ENCODE data around the gene MROH8. TPM values are rescaled to one million over a fixed set of nuclear protein-coding genes. Genes with fewer than 3 reads are reported as not detected.
A peak's percentile ranks its signal among the peaks of the same experiment; 100 is the strongest.

The MROH8 gene
- total RNA-seq, 1 donor from 2014 or later, result under 0.01 TPM

- DNase-seq (ENCODE audit: low read depth) (no peak), FAIRE-seq (no peak)
- TF ChIP-seq CTCF (IDR thresholded peaks at IDR 0.05; ENCODE audit: insufficient read depth, low read length, severe bottlenecking), result no peak
- H3K4me3 ChIP-seq (ENCODE audit: low read depth, low read length), result no peak overlapping the region
- H3K27me3 ChIP-seq (ENCODE audit: control insufficient read depth, insufficient read depth, low read length), result no peaks in the 10 kb centered on the region
- peaks cover 18% of the 10 kb centered on the region for H3K36me3 ChIP-seq (ENCODE audit: control insufficient read depth, insufficient read depth, low read length)
These were observed 11.2 kb upstream of the MROH8 start for GRCh38 chr20:37190354-37191112.

GRCh38 chr20:37189416-37190016 is 10.2 kb upstream of the MROH8 start:
- no peak for TF ChIP-seq CTCF (IDR thresholded peaks at IDR 0.05; ENCODE audit: insufficient read depth, low read length, severe bottlenecking)
- Histone ChIP-seq H3K27me3 (ENCODE audit: control insufficient read depth, insufficient read depth, low read length) (no peaks in the 10 kb centered on the region), H3K4me3 (ENCODE audit: low read depth, low read length) (no peak overlapping the region), H3K36me3 (ENCODE audit: control insufficient read depth, insufficient read depth, low read length) (peaks cover 17% of the 10 kb centered on the region)
- DNase-seq (ENCODE audit: low read depth) (no peak), FAIRE-seq (no peak)

- DNase-seq (ENCODE audit: low read depth) (no peak), FAIRE-seq (no peak)
- no peak for TF ChIP-seq CTCF (IDR thresholded peaks at IDR 0.05; ENCODE audit: insufficient read depth, low read length, severe bottlenecking)
- Histone ChIP-seq H3K4me3 (ENCODE audit: low read depth, low read length) (no peak overlapping the region), H3K36me3 (ENCODE audit: control insufficient read depth, insufficient read depth, low read length) (peaks cover 19% of the 10 kb centered on the region), H3K27me3 (ENCODE audit: control insufficient read depth, insufficient read depth, low read length) (no peaks in the 10 kb centered on the region)
These were observed 9.4 kb upstream of the MROH8 start for GRCh38 chr20:37188787-37189186.

- FAIRE-seq, result no peak
- no peaks in the 10 kb centered on the region for H3K27me3 ChIP-seq (ENCODE audit: control insufficient read depth, insufficient read depth, low read length)
- no peak for DNase-seq (ENCODE audit: low read depth)
- H3K4me3 ChIP-seq (ENCODE audit: low read depth, low read length), result no peak overlapping the region
- TF ChIP-seq CTCF (IDR thresholded peaks at IDR 0.05; ENCODE audit: insufficient read depth, low read length, severe bottlenecking), result no peak
- H3K36me3 ChIP-seq (ENCODE audit: control insufficient read depth, insufficient read depth, low read length), result peaks cover 19% of the 10 kb centered on the region
These were observed 6.3 kb upstream of the MROH8 start for GRCh38 chr20:37185686-37186085.

GRCh38 chr20:37179683-37180524 is 556 bp upstream of the MROH8 start:
- FAIRE-seq (no peak), DNase-seq (ENCODE audit: low read depth) (peak; percentile 88)

More at GRCh38 chr20:37179683-37180524, 556 bp upstream of the MROH8 start:
- no peak for TF ChIP-seq CTCF (IDR thresholded peaks at IDR 0.05; ENCODE audit: insufficient read depth, low read length, severe bottlenecking)
- Histone ChIP-seq H3K4me3 (ENCODE audit: low read depth, low read length) (peak overlapping the region; percentile 58), H3K36me3 (ENCODE audit: control insufficient read depth, insufficient read depth, low read length) (peaks cover 8% of the 10 kb centered on the region), H3K27me3 (ENCODE audit: control insufficient read depth, insufficient read depth, low read length) (no peaks in the 10 kb centered on the region)
